Measurements from ENCODE around the gene GPR158. TPM values are rescaled to one million over a fixed set of nuclear protein-coding genes. Genes with fewer than 3 reads are reported as not detected.

GPR158 gene
- total and polyA plus RNA-seq, 2 of the 8 experiments (the other 6 are each of a cell fraction or from before 2014, with no cell fraction given): 0.14 to 0.78 TPM

DNA sequence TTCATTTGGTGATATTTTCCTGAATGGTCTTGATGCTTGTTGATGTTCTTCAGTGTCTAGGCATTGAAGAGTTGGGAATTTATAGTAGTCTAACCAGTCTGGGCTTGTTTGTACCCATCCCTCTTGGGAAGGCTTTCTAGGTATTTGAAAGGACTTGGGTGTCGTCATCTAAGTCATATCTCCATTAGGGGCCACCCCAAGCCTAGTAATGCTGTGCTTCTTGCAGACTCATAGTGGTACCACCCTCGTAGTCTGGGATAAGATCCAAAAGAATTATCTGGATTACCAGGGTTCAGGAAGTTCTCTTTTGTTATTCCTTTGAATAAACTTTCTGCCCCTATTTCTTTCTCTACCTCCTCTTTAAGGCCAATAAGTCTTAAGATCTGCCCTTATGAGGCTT, 439.9 kb downstream of the GPR158 start (continued):
- TF ChIP-seq RNF2 (IDR thresholded peaks at IDR 0.05; ENCODE audit: borderline replicate concordance, low read depth, low read length, missing control alignments, poor library complexity, severe bottlenecking): no peak
- TF ChIP-seq, protein P1, sequence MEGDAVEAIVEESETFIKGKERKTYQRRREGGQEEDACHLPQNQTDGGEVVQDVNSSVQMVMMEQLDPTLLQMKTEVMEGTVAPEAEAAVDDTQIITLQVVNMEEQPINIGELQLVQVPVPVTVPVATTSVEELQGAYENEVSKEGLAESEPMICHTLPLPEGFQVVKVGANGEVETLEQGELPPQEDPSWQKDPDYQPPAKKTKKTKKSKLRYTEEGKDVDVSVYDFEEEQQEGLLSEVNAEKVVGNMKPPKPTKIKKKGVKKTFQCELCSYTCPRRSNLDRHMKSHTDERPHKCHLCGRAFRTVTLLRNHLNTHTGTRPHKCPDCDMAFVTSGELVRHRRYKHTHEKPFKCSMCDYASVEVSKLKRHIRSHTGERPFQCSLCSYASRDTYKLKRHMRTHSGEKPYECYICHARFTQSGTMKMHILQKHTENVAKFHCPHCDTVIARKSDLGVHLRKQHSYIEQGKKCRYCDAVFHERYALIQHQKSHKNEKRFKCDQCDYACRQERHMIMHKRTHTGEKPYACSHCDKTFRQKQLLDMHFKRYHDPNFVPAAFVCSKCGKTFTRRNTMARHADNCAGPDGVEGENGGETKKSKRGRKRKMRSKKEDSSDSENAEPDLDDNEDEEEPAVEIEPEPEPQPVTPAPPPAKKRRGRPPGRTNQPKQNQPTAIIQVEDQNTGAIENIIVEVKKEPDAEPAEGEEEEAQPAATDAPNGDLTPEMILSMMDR (IDR thresholded peaks at IDR 0.05; ENCODE audit: control extremely low read depth in 1 of 3, insufficient read depth in 1 of 3, low read depth in 1 of 3, low read length in 3 of 3): no peak
- TF ChIP-seq POU5F1 (IDR thresholded peaks at IDR 0.05; ENCODE audit: low read depth, low read length): no peak
